ENCODE data around the gene TAF13.
"Not testable (repeated sequence)": the region's sequence is repeated elsewhere in the genome, so short reads cannot be mapped to it uniquely, and the experiment has no call there.

Gene TAF13

GRCh38 chr1:109091078-109091838 lies 15.5 kb upstream of the TAF13 start:
- DNase-seq = peak; percentile 47

GRCh38 chr1:109090196-109091077 lies 14.6 kb upstream of the TAF13 start, which contains the start of gene TMEM167B:
Gene TMEM167B, plus strand, starts transcription at chr1:109090764. Its CDS starts 109 bp downstream, at chr1:109090873.
- DNase-seq = peak; percentile 93

- DNase-seq = peak; percentile 56
These were observed 13.6 kb upstream of the TAF13 start for GRCh38 chr1:109089242-109090015.

GRCh38 chr1:109084563-109085517 lies 9.0 kb upstream of the TAF13 start:
- DNase-seq = peak; percentile 18

GRCh38 chr1:109083923-109084322 lies 8.1 kb upstream of the TAF13 start:
- DNase-seq = no peak

GRCh38 chr1:109083501-109083900 lies 7.7 kb upstream of the TAF13 start:
- no peak for DNase-seq

- no peak for DNase-seq
These were observed 4.8 kb upstream of the TAF13 start for GRCh38 chr1:109080441-109081082.

- no peak for DNase-seq
These were observed 3.4 kb upstream of the TAF13 start for GRCh38 chr1:109079240-109079622.

- DNase-seq = no peak
These were observed 2.5 kb upstream of the TAF13 start for GRCh38 chr1:109078317-109078716.

- no peak for DNase-seq
These were observed 6.5 kb downstream of the TAF13 start for GRCh38 chr1:109069294-109069693.

- no peak for DNase-seq
These were observed 7.9 kb downstream of the TAF13 start for GRCh38 chr1:109067883-109068282.

GRCh38 chr1:109065137-109065536 lies 10.7 kb downstream of the TAF13 start:
- no peak for DNase-seq

GRCh38 chr1:109061183-109061582 lies 14.6 kb downstream of the TAF13 start:
- no peak for DNase-seq

GRCh38 chr1:109060707-109061106 lies 15.1 kb downstream of the TAF13 start:
- no peak for DNase-seq

- DNase-seq = no peak
These were observed 16.8 kb downstream of the TAF13 start for GRCh38 chr1:109059026-109059425.

- no peak for DNase-seq
These were observed 19.7 kb downstream of the TAF13 start for GRCh38 chr1:109056064-109056463.

- not testable (repeated sequence) for DNase-seq
These were observed 23.7 kb downstream of the TAF13 start for GRCh38 chr1:109052145-109052544.

- DNase-seq = no peak
These were observed 25.4 kb downstream of the TAF13 start for GRCh38 chr1:109050228-109050995.

- DNase-seq = no peak
These were observed 27.5 kb downstream of the TAF13 start for GRCh38 chr1:109048335-109048734.

- no peak for DNase-seq
These were observed 28.5 kb downstream of the TAF13 start for GRCh38 chr1:109047339-109047738.
